CD14-positive monocyte (primary cell): ENCODE results near the gene KBTBD12. TPM values are rescaled to one million over a fixed set of nuclear protein-coding genes. Genes with fewer than 3 reads are reported as not detected.

ENCODE experiments used
- DNase-seq, 3 donors: peaks; one replicate each; pipeline ENCODE4 v3.0.0-alpha.2; 2011 to 2022
- H2AFZ ChIP-seq: 2 replicates; pipeline ENCODE4 v1.6.0; 2012; ENCODE audit warnings: mild to moderate bottlenecking, low read depth, low read length, inconsistent platforms; ENCODE audit not compliant: insufficient read depth, poor library complexity, severe bottlenecking
- H3K27ac ChIP-seq, 2 donors: 1 replicate in 1 of 2; 2 replicates in 1 of 2; pipeline ENCODE4 v1.5.1; 2012 to 2013; ENCODE audit warnings: low read length in 2 of 2, control low read depth in 1 of 2, inconsistent platforms in 1 of 2, low read depth in 1 of 2, mild to moderate bottlenecking in 1 of 2
- H3K27me3 ChIP-seq, 2 donors: one replicate each; pipeline versions ENCODE4 v1.6.0 to v1.6.1; 2011 to 2013; ENCODE audit warnings: low read length in 2 of 2; ENCODE audit not compliant: control insufficient read depth in 2 of 2, insufficient read depth in 2 of 2
- H3K36me3 ChIP-seq, 2 donors: replicated peaks in 1 of 2; 1 replicate in 1 of 2; 2 replicates in 1 of 2; pipeline versions ENCODE4 v1.5.1 to v1.6.1; 2012 to 2013; ENCODE audit warnings: low read length in 2 of 2, control low read depth in 1 of 2, inconsistent platforms in 1 of 2, mild to moderate bottlenecking in 1 of 2; ENCODE audit not compliant: insufficient read depth in 2 of 2, control insufficient read depth in 1 of 2
- H3K4me1 ChIP-seq, 2 donors: 1 replicate in 1 of 2; 2 replicates in 1 of 2; pipeline versions ENCODE4 v1.5.1 to v1.6.1; 2012 to 2013; ENCODE audit warnings: low read length in 2 of 2, control low read depth in 1 of 2, inconsistent platforms in 1 of 2, mild to moderate bottlenecking in 1 of 2, moderate library complexity in 1 of 2; ENCODE audit not compliant: insufficient read depth in 2 of 2, control insufficient read depth in 1 of 2
- H3K4me2 ChIP-seq: replicated peaks from 2 replicates; pipeline ENCODE3; 2012; ENCODE audit warnings: low read length, moderate library complexity, mild to moderate bottlenecking; ENCODE audit not compliant: poor library complexity, severe bottlenecking; ENCODE audit errors: extremely low read depth
- H3K4me3 ChIP-seq, 3 experiments: fragments of 200-600 bp in 1 of 3; sonication (generic) in 1 of 3; replicated peaks in 1 of 3; 1 replicate in 2 of 3; 2 replicates in 1 of 3; pipeline ENCODE4 v1.5.1; 2011 to 2013; ENCODE audit warnings: low read length in 3 of 3, mild to moderate bottlenecking in 3 of 3, control low read depth in 2 of 3, low read depth in 2 of 3, inconsistent platforms in 1 of 3, moderate library complexity in 1 of 3
- H3K79me2 ChIP-seq: 2 replicates; pipeline ENCODE4 v1.6.0; 2012; ENCODE audit warnings: mild to moderate bottlenecking, control low read depth, inconsistent platforms, low read length, moderate library complexity; ENCODE audit not compliant: insufficient read depth
- H3K9ac ChIP-seq: 2 replicates; pipeline ENCODE4 v1.6.0; 2017; ENCODE audit warnings: low read length, mild to moderate bottlenecking; ENCODE audit not compliant: insufficient read depth, poor library complexity, severe bottlenecking
- H3K9me3 ChIP-seq, 2 donors: replicated peaks in 1 of 2; 1 replicate in 1 of 2; 2 replicates in 1 of 2; pipeline versions ENCODE4 v1.5.1 to v1.6.1; 2012 to 2013; ENCODE audit warnings: low read length in 2 of 2, control low read depth in 1 of 2; ENCODE audit not compliant: control insufficient read depth in 1 of 2, insufficient read depth in 1 of 2
- H4K20me1 ChIP-seq: 2 replicates; pipeline ENCODE4 v1.6.0; 2012; ENCODE audit warnings: mild to moderate bottlenecking, low read length, control low read depth, moderate library complexity; ENCODE audit not compliant: insufficient read depth
- H3K27ac Mint-ChIP-seq, 7 donors: one replicate each; pipeline ENCODE4 v1.8.0; 2020; ENCODE audit warnings: mild to moderate bottlenecking in 7 of 7, mixed read lengths in 7 of 7, moderate library complexity in 6 of 7, inconsistent platforms in 2 of 7
- H3K27me3 Mint-ChIP-seq, 3 donors: one replicate each; pipeline ENCODE4 v1.8.0; 2021 to 2022; ENCODE audit warnings: low read depth in 3 of 3, mild to moderate bottlenecking in 3 of 3, mixed read lengths in 3 of 3, moderate library complexity in 3 of 3, inconsistent platforms in 1 of 3
- H3K36me3 Mint-ChIP-seq, 2 donors: one replicate each; pipeline ENCODE4 v1.8.0; 2020; ENCODE audit warnings: mixed read lengths in 2 of 2, inconsistent platforms in 1 of 2, mild to moderate bottlenecking in 1 of 2
- H3K4me1 Mint-ChIP-seq: one replicate; pipeline ENCODE4 v1.8.0; 2020; ENCODE audit warnings: mild to moderate bottlenecking, mixed read lengths
- H3K4me3 Mint-ChIP-seq, 2 donors: one replicate each; pipeline ENCODE4 v1.8.0; 2020; ENCODE audit warnings: mild to moderate bottlenecking in 2 of 2, mixed read lengths in 2 of 2, moderate library complexity in 1 of 2
- H3K9me3 Mint-ChIP-seq, 7 donors: one replicate each; pipeline ENCODE4 v1.8.0; 2020 to 2022; ENCODE audit warnings: mixed read lengths in 7 of 7, mild to moderate bottlenecking in 6 of 7, moderate library complexity in 6 of 7, inconsistent platforms in 2 of 7
- CTCF ChIP-seq: fragments of 200-600 bp; IDR thresholded peaks from one replicate; pipeline ENCODE4 v1.8.0; 2022; ENCODE audit warnings: antibody characterized with exemption, mild to moderate bottlenecking
- WGBS: methylation state at CpG from one replicate; pipeline ENCODE4 v1.1.5; 2013; ENCODE audit warnings: missing lambda C conversion rate; ENCODE audit not compliant: insufficient coverage; 5-methylcytosine and 5-hydroxymethylcytosine counted together
- intact Hi-C, 2 donors: fragments of 100-400 bp; cut with micrococcal nuclease; formaldehyde crosslinking; loops; one replicate each; pipeline versions ENCODE4 v1.15.0 to v1.15.1; 2023
- polyA plus RNA-seq, 3 donors: library from polyadenylated mRNA; depleted of rRNA in 1 of 3; unstranded in 2 of 3; stranded (reverse) in 1 of 3; fragments of 300-500 nt in 2 of 3; fragments of >200 nt in 1 of 3; fragmentation: Illumina TruSeq in 2 of 3; gene quantifications; 1 replicate in 2 of 3; 2 replicates in 1 of 3; pipeline ENCODE4 v1.2.3, GENCODE V29; 2012 to 2021
- small RNA-seq: library from RNA; depleted of rRNA; stranded (forward); fragments of <200 nt; gene quantifications from one replicate; pipeline ENCODE3, GENCODE V24; 2012; ENCODE audit warnings: low read depth; ENCODE audit not compliant: insufficient read length

KBTBD12 gene
- polyA plus RNA-seq, 3 donors, result not detected

DNA sequence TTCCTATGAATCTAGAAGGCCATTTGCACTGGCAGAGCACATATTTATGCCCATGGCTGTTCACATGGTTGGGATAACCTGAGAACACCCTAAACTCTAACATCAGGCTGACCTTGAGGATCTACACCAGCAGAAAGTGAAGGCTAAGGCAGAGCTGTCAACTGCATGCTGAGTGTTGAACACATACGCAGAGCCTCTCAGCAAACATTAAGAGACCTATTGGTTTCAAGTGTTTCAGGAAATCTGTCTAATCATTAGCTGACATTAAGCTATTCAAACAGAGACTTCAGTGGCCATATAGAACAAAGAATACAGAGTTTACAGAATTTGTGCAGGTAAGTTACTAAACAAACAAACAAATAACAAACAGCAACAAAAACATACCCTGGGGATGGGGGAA, 121.1 kb downstream of the KBTBD12 start:
- H3K9ac ChIP-seq, result no peak overlapping the region
- WGBS, result no CpG with 5 or more reads among the region's 1 CpG
- Mint-ChIP-seq H3K9me3 (peaks cover 0 to 3% (median 0%) of the 10 kb centered on the region in 7 donors), H3K4me3 (no peak overlapping the region), H3K36me3 (no peaks in the 10 kb centered on the region), H3K27ac (no peak overlapping the region), H3K4me1 (no peaks in the 10 kb centered on the region), H3K27me3 (peaks cover 7 to 17% (median 10%) of the 10 kb centered on the region in 3 donors)
- no peak overlapping the region for H3K4me2 ChIP-seq
- H4K20me1 ChIP-seq, result no peaks in the 10 kb centered on the region
- no peak overlapping the region for H2AFZ ChIP-seq
- intact Hi-C loops, result no loop called here
- no peaks in the 10 kb centered on the region for H3K36me3 ChIP-seq
- H3K4me1 ChIP-seq, result no peaks in the 10 kb centered on the region
- no peak for DNase-seq
- no peak overlapping the region for H3K27ac ChIP-seq
- no peaks in the 10 kb centered on the region for H3K9me3 ChIP-seq
- no peak overlapping the region for H3K4me3 ChIP-seq
- no peak for TF ChIP-seq CTCF
- H3K79me2 ChIP-seq, result no peaks in the 10 kb centered on the region
- H3K27me3 ChIP-seq, result peaks cover 0 to 2% of the 10 kb centered on the region in 2 donors

Small RNAs within 50 kb of the gene (small RNA-seq; reads per million reads assigned to genes)
- gene RNA5SP139, result not detected

Other genes with a start within 250 kb of the KBTBD12 start
- 100 to 1,000 TPM; 107 to 246 (median 118) TPM for gene ABTB1, start 242.3 kb upstream of the KBTBD12 start, polyA plus RNA-seq
- 1 to 10 TPM; 4.4 to 10.0 (median 6.4) TPM for gene MGLL, start 92.7 kb upstream of the KBTBD12 start, polyA plus RNA-seq
- gene SEC61A1, start 137.2 kb downstream of the KBTBD12 start, polyA plus RNA-seq, result 100 to 1,000 TPM in 2 of 3 donors, 10 to 100 TPM in 1; 62.8 to 136 (median 114) TPM
- 10 to 100 TPM; 11.0 to 16.2 (median 14.4) TPM for gene RUVBL1, start 208.6 kb downstream of the KBTBD12 start, polyA plus RNA-seq
- gene EEFSEC, start 238.2 kb downstream of the KBTBD12 start, polyA plus RNA-seq, result 10 to 100 TPM; 13.3 to 14.9 (median 14.9) TPM